A549 (cell line): Measurements from ENCODE around the gene RABL6. TPM values are rescaled to one million over a fixed set of nuclear protein-coding genes. Genes with fewer than 3 reads are reported as not detected.

Source experiments
- ATAC-seq, 2 experiments: fragments of 200-7000 bp in 1 of 2; fragments of >200 bp in 1 of 2; cut with Nextera tagmentation in 1 of 2; cut with Tn5 transposase in 1 of 2; 3 replicates each; pipeline versions ENCODE4 v1.8.0 to v1.9.1; 2018 to 2020; ENCODE audit warnings: mild to moderate bottlenecking in 1 of 2, moderate library complexity in 1 of 2
- CTCF ChIA-PET: fragments of 300-600 bp; sonication (Branson Sonifier 250); formaldehyde crosslinking; extraction: SDS; loops from one replicate; lab custom pipeline; 2021; ENCODE audit warnings: antibody characterized with exemption, inconsistent platforms; lab: Yijun Ruan, JAX
- POLR2A ChIA-PET: fragments of 350-600 bp; formaldehyde crosslinking; extraction: SDS; loops from one replicate; lab custom pipeline; 2021; ENCODE audit warnings: antibody characterized with exemption, inconsistent platforms; lab: Yijun Ruan, JAX
- DNase-seq, 2 experiments: peaks; one replicate each; pipeline versions ENCODE4 v3.0.0 to v3.0.0-alpha.2; 2011 to 2016; ENCODE audit warnings: low read depth in 1 of 2, low spot score in 1 of 2
- FAIRE-seq: peaks from 2 replicates; lab custom pipeline; 2011; peaks lifted over from hg19 to GRCh38; lab: Jason Lieb, UNC
- H3K27ac ChIP-seq, 2 experiments: fragments of >200 bp; sonication (Bioruptor Twin); formaldehyde crosslinking; 3 replicates each; pipeline ENCODE4 v1.5.1; 2016 to 2017
- H3K4me1 ChIP-seq: fragments of >200 bp; sonication (Bioruptor Twin); formaldehyde crosslinking; 3 replicates; pipeline ENCODE4 v1.6.1; 2016
- H3K4me2 ChIP-seq: fragments of >200 bp; sonication (Bioruptor Twin); formaldehyde crosslinking; 3 replicates; pipeline ENCODE4 v1.6.1; 2016
- H3K4me3 ChIP-seq: fragments of >200 bp; sonication (Bioruptor Twin); formaldehyde crosslinking; 3 replicates; pipeline ENCODE4 v1.5.1; 2016
- H3K9me3 ChIP-seq: fragments of >200 bp; sonication (Bioruptor Twin); formaldehyde crosslinking; 3 replicates; pipeline ENCODE4 v1.6.1; 2016
- BHLHE40 ChIP-seq: IDR thresholded peaks from 2 replicates; pipeline ENCODE4 v1.6.1; 2012; ENCODE audit warnings: low read depth, low read length, inconsistent platforms
- CBX2 ChIP-seq: fragments of 200-600 bp; sonication (generic); IDR thresholded peaks from 2 replicates; pipeline ENCODE4 v1.6.1; 2016; ENCODE audit warnings: low read depth, mild to moderate bottlenecking, borderline replicate concordance
- CBX8 ChIP-seq: fragments of 200-600 bp; sonication (generic); IDR thresholded peaks from 2 replicates; pipeline ENCODE4 v1.6.1; 2016
- CEBPB ChIP-seq, 2 experiments: fragments of >200 bp in 1 of 2; sonication (Bioruptor Twin) in 1 of 2; formaldehyde crosslinking in 1 of 2; IDR thresholded peaks; 2 replicates each; pipeline ENCODE4 v1.6.1; 2012 to 2016
- CHD4 ChIP-seq: fragments of 200-600 bp; sonication (generic); IDR thresholded peaks from 2 replicates; pipeline ENCODE4 v1.6.1; 2016; ENCODE audit warnings: antibody characterized with exemption, mild to moderate bottlenecking, borderline replicate concordance
- EHF ChIP-seq: fragments of 250-450 bp; sonication (Bioruptor Pico); IDR thresholded peaks from 2 replicates; pipeline ENCODE4 v1.5.0; 2020; ENCODE audit warnings: mild to moderate bottlenecking
- HOXB5 ChIP-seq: fragments of 250-450 bp; sonication (Bioruptor Pico); IDR thresholded peaks from 2 replicates; pipeline ENCODE4 v1.5.0; 2020; ENCODE audit warnings: mild to moderate bottlenecking, moderate library complexity
- JUN ChIP-seq, 2 experiments: fragments of >200 bp; sonication (Bioruptor Twin); formaldehyde crosslinking; IDR thresholded peaks; 2 replicates in 1 of 2; 3 replicates in 1 of 2; pipeline ENCODE4 v1.6.1; 2016 to 2017
- KDM1A ChIP-seq: fragments of 200-600 bp; sonication (generic); IDR thresholded peaks from 2 replicates; pipeline ENCODE4 v1.6.1; 2016; ENCODE audit warnings: low read depth, mild to moderate bottlenecking
- KDM5A ChIP-seq: fragments of 200-600 bp; sonication (generic); IDR thresholded peaks from 2 replicates; pipeline ENCODE4 v1.6.1; 2016; ENCODE audit warnings: antibody characterized with exemption, mild to moderate bottlenecking
- MAZ ChIP-seq: fragments of 150-350 bp; IDR thresholded peaks from 2 replicates; pipeline ENCODE4 v1.6.1; 2014; ENCODE audit warnings: antibody characterized with exemption, low read depth, low read length, borderline replicate concordance
- NFE2L2 ChIP-seq: fragments of 150-350 bp; conservative IDR thresholded peaks from 2 replicates; pipeline ENCODE4 v1.6.1; 2014; ENCODE audit warnings: low read length
- NR3C1 ChIP-seq: fragments of >200 bp; sonication (Bioruptor Twin); formaldehyde crosslinking; IDR thresholded peaks from 3 replicates; pipeline ENCODE4 v1.6.1; 2017
- PBX3 ChIP-seq: IDR thresholded peaks from 2 replicates; pipeline ENCODE4 v1.6.1; 2012
- POLR2A ChIP-seq: IDR thresholded peaks from 2 replicates; pipeline ENCODE4 v1.6.1; 2012; ENCODE audit warnings: mild to moderate bottlenecking, low read length
- RCOR1 ChIP-seq: fragments of 150-350 bp; IDR thresholded peaks from 2 replicates; pipeline ENCODE4 v1.6.1; 2014; ENCODE audit warnings: antibody characterized with exemption, low read length, low read depth
- RFX5 ChIP-seq: fragments of 450-650 bp; IDR thresholded peaks from 2 replicates; pipeline ENCODE4 v1.7.1; 2014; ENCODE audit warnings: antibody characterized with exemption, mild to moderate bottlenecking, moderate library complexity
- SREBF2 ChIP-seq: fragments of 450-650 bp; IDR thresholded peaks from 2 replicates; pipeline ENCODE4 v1.6.1; 2014; ENCODE audit warnings: mild to moderate bottlenecking, moderate library complexity
- ZFP36 ChIP-seq: fragments of 450-650 bp; IDR thresholded peaks from 2 replicates; pipeline ENCODE4 v1.6.1; 2014; ENCODE audit warnings: borderline replicate concordance; ENCODE audit not compliant: partially characterized antibody
- ZSCAN20 ChIP-seq: fragments of 250-450 bp; sonication (Bioruptor Pico); IDR thresholded peaks from 2 replicates; pipeline ENCODE4 v1.8.0; 2022; ENCODE audit warnings: mild to moderate bottlenecking, moderate library complexity
- WGBS: methylation state at CpG from one replicate; pipeline ENCODE4 v1.1.6; 2017; ENCODE audit errors: missing lambda C conversion rate; 5-methylcytosine and 5-hydroxymethylcytosine counted together
- polyA plus RNA-seq, 4 experiments: library from polyadenylated mRNA; depleted of rRNA in 3 of 4; stranded (reverse); fragments of >200 nt; fragmentation: RNase III in 1 of 4; extraction: RNeasy Plus Mini Kit Qiagen cat#74134 plus additional on column Dnase treatment in 1 of 4; gene quantifications; 2 replicates in 3 of 4; 3 replicates in 1 of 4; pipeline ENCODE4 v1.2.3, GENCODE V29; 2011 to 2017

The RABL6 gene
- polyA plus RNA-seq, 2 of the 4 experiments (the other 2 are of a cell fraction), result 46.8 to 71.4 TPM

GRCh38 chr9:136845465-136846260 lies 37.9 kb downstream of the RABL6 start:
- no peak for ATAC-seq
- H3K27ac ChIP-seq, result no peak overlapping the region
- H3K4me1 ChIP-seq, result peaks cover 37% of the 10 kb centered on the region
- WGBS, result 97% methylated on average over 102 of the region's 102 CpGs
- FAIRE-seq, result no peak
- CTCF ChIA-PET, result interaction anchor here (0.6 to 1.8 kb wide), 2 partner anchors 53 to 1334 kb away, joined by 3 to 5 read pairs; no protein-coding TSS in a partner anchor
- no peak for TF ChIP-seq KDM5A
- TF ChIP-seq HOXB5 (CRISPR knock-in tag), result no peak
- no peak for TF ChIP-seq PBX3
- TF ChIP-seq CEBPB (IDR thresholded peaks at IDR 0.05), result no peak
- TF ChIP-seq KDM1A, result no peak
- no peak for TF ChIP-seq NR3C1
- TF ChIP-seq SREBF2, result no peak
- TF ChIP-seq EHF (CRISPR knock-in tag), result no peak
- TF ChIP-seq RCOR1, result no peak
- no peak for TF ChIP-seq NFE2L2
- TF ChIP-seq ZFP36, result no peak
- no peak for TF ChIP-seq POLR2A
- no peak for TF ChIP-seq BHLHE40
- no peak for TF ChIP-seq ZSCAN20 (CRISPR knock-in tag)
- TF ChIP-seq CBX2, result no peak
- no peak for TF ChIP-seq MAZ
- no peak for TF ChIP-seq JUN (IDR thresholded peaks at IDR 0.05)
- POLR2A ChIA-PET, result no interaction called here
- no peaks in the 10 kb centered on the region for H3K9me3 ChIP-seq
- no peak for DNase-seq
- H3K4me2 ChIP-seq, result no peak overlapping the region
- no peak overlapping the region for H3K4me3 ChIP-seq

DNA sequence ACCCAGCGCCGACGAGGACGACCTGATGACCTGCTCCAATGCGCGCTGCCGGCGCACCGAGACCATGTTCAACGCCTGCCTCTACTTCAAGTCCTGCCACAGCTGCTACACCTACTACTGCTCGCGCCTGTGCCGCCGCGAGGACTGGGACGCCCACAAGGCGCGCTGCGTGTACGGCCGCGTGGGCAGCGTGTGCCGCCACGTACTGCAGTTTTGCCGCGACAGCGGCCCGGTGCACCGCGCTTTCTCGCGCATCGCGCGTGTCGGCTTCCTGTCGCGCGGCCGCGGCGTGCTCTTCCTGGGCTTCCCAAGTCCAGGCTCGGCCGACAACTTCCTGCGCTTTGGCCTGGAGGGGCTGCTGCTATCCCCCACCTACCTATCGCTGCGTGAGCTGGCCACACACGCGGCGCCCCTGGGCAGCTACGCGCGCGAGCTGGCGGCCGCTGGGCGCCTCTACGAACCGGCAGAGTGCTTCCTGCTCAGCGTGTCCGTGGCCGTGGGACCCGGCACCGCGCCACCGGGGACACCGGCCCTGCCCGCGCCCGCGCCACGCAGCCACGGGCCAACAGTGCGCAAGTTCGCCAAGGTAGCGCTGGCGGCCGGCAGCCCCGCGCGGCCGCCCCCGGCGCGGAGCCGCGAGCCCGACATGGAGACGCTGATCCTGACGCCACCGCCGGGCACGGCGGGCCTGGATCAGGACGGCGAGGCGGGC lies 38.8 kb downstream of the RABL6 start:
- ChIA-PET POLR2A (interaction anchor here (1.6 to 1.8 kb wide), 2 partner anchors 40 to 56 kb away, joined by 7 to 11 read pairs; partner anchors contain the start of genes TMEM141 and TRAF2), CTCF (interaction anchor here (0.9 to 2.3 kb wide), 4 partner anchors 8 to 189 kb away, joined by 3 to 7 read pairs (median 5); no protein-coding TSS in a partner anchor)
- FAIRE-seq (no peak), ATAC-seq (no peak), DNase-seq (no peak)
- 98% methylated on average over 90 of the region's 98 CpGs for WGBS
- H3K4me3 ChIP-seq, result no peak overlapping the region
- TF ChIP-seq CBX2 (no peak), RFX5 (no peak), MAZ (no peak), BHLHE40 (no peak), JUN (IDR thresholded peaks at IDR 0.05) (no peak; a peak in 1 of 5 replicates), CBX8 (no peak), CHD4 (no peak), EHF (CRISPR knock-in tag) (no peak), KDM5A (no peak), ZSCAN20 (CRISPR knock-in tag) (no peak)
- peaks cover 36% of the 10 kb centered on the region for H3K4me1 ChIP-seq
- no peaks in the 10 kb centered on the region for H3K9me3 ChIP-seq
- no peak overlapping the region for H3K4me2 ChIP-seq
- H3K27ac ChIP-seq, result peak overlapping the region in 1 of 2 experiments; percentile 97; a peak in 1 of 6 replicates
